ENCODE measurements around the gene ZCCHC24. TPM values are rescaled to one million over a fixed set of nuclear protein-coding genes. Genes with fewer than 3 reads are reported as not detected.

ZCCHC24 gene
- polyA plus RNA-seq, 1 of the 3 experiments (the other 2 are of a cell fraction), result 15.8 TPM

DNA sequence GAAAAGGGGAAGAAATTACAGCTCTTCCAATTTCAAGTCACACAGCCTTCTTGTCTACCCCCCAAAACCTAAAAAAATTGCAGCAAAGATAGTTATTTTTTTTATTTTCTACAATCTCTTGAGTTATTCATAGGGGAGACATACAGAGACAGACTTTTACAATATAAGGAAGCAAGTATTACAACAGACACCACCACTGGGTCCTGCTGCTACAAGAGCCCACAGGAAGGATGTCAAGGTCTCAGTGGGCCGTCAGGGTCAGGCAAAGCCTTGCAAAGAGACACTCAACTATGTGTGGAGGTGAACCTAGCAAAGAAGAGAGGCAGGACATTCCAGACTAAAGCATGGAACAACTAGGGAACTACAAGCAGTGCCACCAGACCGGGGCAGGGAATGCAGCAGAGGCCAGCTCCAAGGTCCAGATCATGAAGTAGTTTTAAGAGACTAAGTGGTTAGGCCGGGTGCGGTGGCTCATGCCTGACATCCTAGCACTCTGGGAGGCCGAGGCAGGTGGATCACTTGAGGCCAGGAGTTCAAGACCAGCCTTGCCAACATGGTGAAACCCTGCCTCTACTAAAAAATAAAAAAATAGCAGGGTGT is 28.2 kb upstream of the ZCCHC24 start:
- no peaks in the 10 kb centered on the region for H4K20me1 ChIP-seq (ENCODE audit: insufficient read depth)
- POLR2A ChIA-PET, result no interaction called here
- no peak overlapping the region for H3K4me2 ChIP-seq
- CTCF ChIA-PET, result interaction anchor here (1.2 to 6.3 kb wide), 4 partner anchors 14 to 597 kb away, joined by 3 to 34 read pairs (median 5); no protein-coding TSS in a partner anchor
- no peak overlapping the region for H3K4me3 ChIP-seq (ENCODE audit: low read depth in 2 of 2, low read length in 1 of 2)
- H3K36me3 ChIP-seq (replicated peaks in 1 of 2; ENCODE audit: control insufficient read depth in 1 of 2, insufficient read depth in 2 of 2, low read length in 1 of 2), result no peaks in the 10 kb centered on the region
- TF ChIP-seq POLR2AphosphoS5 (IDR thresholded peaks at IDR 0.05; ENCODE audit: low read depth, low read length) (no peak), TAF1 (IDR thresholded peaks at IDR 0.05; ENCODE audit: borderline replicate concordance, low read depth, low read length) (no peak), FOXM1 (IDR thresholded peaks at IDR 0.05; ENCODE audit: low read depth) (no peak), TEAD4 (IDR thresholded peaks at IDR 0.05; ENCODE audit: borderline replicate concordance, insufficient read depth) (no peak), RCOR1 (IDR thresholded peaks at IDR 0.05; ENCODE audit: low read length) (no peak), SMC3 (IDR thresholded peaks at IDR 0.05; ENCODE audit: low read depth, low read length) (no peak), YY1 (IDR thresholded peaks at IDR 0.05; ENCODE audit: low read depth) (no peak), EP300 (IDR thresholded peaks at IDR 0.05; ENCODE audit: borderline replicate concordance in 1 of 2, low read depth in 1 of 2, low read length in 1 of 2) (no peak), MXI1 (IDR thresholded peaks at IDR 0.05; ENCODE audit: low read depth, low read length) (no peak), ELF1 (IDR thresholded peaks at IDR 0.05) (no peak), NFIC (IDR thresholded peaks at IDR 0.05; ENCODE audit: borderline replicate concordance) (no peak), RAD21 (IDR thresholded peaks at IDR 0.05; ENCODE audit: low read length) (no peak)
- TF ChIP-seq, protein P1, sequence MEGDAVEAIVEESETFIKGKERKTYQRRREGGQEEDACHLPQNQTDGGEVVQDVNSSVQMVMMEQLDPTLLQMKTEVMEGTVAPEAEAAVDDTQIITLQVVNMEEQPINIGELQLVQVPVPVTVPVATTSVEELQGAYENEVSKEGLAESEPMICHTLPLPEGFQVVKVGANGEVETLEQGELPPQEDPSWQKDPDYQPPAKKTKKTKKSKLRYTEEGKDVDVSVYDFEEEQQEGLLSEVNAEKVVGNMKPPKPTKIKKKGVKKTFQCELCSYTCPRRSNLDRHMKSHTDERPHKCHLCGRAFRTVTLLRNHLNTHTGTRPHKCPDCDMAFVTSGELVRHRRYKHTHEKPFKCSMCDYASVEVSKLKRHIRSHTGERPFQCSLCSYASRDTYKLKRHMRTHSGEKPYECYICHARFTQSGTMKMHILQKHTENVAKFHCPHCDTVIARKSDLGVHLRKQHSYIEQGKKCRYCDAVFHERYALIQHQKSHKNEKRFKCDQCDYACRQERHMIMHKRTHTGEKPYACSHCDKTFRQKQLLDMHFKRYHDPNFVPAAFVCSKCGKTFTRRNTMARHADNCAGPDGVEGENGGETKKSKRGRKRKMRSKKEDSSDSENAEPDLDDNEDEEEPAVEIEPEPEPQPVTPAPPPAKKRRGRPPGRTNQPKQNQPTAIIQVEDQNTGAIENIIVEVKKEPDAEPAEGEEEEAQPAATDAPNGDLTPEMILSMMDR (IDR thresholded peaks at IDR 0.05), result no peak
- TF ChIP-seq, protein P2, sequence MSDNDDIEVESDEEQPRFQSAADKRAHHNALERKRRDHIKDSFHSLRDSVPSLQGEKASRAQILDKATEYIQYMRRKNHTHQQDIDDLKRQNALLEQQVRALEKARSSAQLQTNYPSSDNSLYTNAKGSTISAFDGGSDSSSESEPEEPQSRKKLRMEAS (IDR thresholded peaks at IDR 0.05; ENCODE audit: low read depth), result no peak
- TF ChIP-seq, protein P3, sequence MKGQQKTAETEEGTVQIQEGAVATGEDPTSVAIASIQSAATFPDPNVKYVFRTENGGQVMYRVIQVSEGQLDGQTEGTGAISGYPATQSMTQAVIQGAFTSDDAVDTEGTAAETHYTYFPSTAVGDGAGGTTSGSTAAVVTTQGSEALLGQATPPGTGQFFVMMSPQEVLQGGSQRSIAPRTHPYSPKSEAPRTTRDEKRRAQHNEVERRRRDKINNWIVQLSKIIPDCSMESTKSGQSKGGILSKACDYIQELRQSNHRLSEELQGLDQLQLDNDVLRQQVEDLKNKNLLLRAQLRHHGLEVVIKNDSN (IDR thresholded peaks at IDR 0.05; ENCODE audit: borderline replicate concordance, low read depth), result no peak
- TF ChIP-seq, protein P4, sequence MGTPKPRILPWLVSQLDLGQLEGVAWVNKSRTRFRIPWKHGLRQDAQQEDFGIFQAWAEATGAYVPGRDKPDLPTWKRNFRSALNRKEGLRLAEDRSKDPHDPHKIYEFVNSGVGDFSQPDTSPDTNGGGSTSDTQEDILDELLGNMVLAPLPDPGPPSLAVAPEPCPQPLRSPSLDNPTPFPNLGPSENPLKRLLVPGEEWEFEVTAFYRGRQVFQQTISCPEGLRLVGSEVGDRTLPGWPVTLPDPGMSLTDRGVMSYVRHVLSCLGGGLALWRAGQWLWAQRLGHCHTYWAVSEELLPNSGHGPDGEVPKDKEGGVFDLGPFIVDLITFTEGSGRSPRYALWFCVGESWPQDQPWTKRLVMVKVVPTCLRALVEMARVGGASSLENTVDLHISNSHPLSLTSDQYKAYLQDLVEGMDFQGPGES (IDR thresholded peaks at IDR 0.05; ENCODE audit: low read depth, low read length), result no peak
- H2AFZ ChIP-seq (ENCODE audit: low read depth), result no peak overlapping the region
- no peaks in the 10 kb centered on the region for H3K79me2 ChIP-seq (ENCODE audit: insufficient read depth)
- H3K9ac ChIP-seq, result no peak overlapping the region
- H3K27ac ChIP-seq (ENCODE audit: low read depth in 2 of 2, low read length in 1 of 2), result no peak overlapping the region
- WGBS (ENCODE audit: low lambda C conversion rate), result 64% methylated on average over 5 of the region's 5 CpGs
- H3K27me3 ChIP-seq (ENCODE audit: insufficient read depth), result no peaks in the 10 kb centered on the region
- H3K9me3 ChIP-seq, result no peaks in the 10 kb centered on the region
- no peaks in the 10 kb centered on the region for H3K4me1 ChIP-seq (ENCODE audit: control insufficient read depth in 1 of 2, insufficient read depth in 2 of 2, low read depth in 1 of 2, low read length in 1 of 2)
- H3K9me2 ChIP-seq, result no peaks in the 10 kb centered on the region
- no peak for DNase-seq
- no peaks in the 10 kb centered on the region for H3F3A ChIP-seq (replicated peaks; ENCODE audit: insufficient read depth)

All from SK-N-SH (cell line).